ENCODE results near the gene CDCA5.

The CDCA5 gene

GRCh38 chr11:65111159-65111743 is 27.4 kb upstream of the CDCA5 start:
- H3K9ac ChIP-seq (ENCODE audit: insufficient read length) = no peak overlapping the region
- no peaks in the 10 kb centered on the region for H3K9me3 ChIP-seq (ENCODE audit: low read depth, low read length)
- H3K36me3 ChIP-seq (ENCODE audit: insufficient read depth, low read length) = no peaks in the 10 kb centered on the region
- no peak for DNase-seq (ENCODE audit: low read depth, low spot score)
- H3K27ac ChIP-seq = no peak overlapping the region
- H3K4me3 ChIP-seq = peak overlapping the region; percentile 98
- TF ChIP-seq EZH2 (IDR thresholded peaks at IDR 0.05) = no peak
- TF ChIP-seq FOXP2 (optimal IDR thresholded peaks at IDR 0.05; ENCODE audit: control extremely low read depth, extremely low read length, insufficient read depth) = no peak
- no peak for TF ChIP-seq POLR2AphosphoS5 (IDR thresholded peaks at IDR 0.05; ENCODE audit: borderline replicate concordance, low read depth, low read length)

DNA sequence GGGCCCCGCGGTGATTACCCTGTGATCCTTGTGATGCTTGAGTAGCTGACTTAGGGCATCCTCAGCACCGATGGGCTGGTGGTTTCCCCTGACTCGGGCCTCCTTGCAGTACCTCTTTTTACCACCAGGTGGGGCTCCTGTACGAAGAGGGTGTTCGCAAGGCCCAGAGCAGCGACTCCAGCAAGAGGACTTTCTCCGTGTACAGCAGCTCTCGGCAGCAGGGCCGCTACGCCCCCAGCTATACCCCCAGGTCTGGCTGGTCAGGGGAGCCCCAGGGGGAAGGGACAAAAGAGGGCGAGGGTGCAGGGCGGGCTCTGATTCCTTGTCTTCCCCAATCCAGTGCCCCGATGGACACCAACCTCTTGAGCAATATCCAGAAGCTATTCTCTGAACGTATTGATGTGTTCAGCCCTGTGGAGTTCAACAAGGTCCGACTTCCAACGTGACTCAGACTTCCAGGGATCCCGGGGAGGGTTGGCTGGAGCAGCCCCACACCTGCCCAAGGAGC is 26.6 kb upstream of the CDCA5 start:
- peak; percentile 58 for DNase-seq (ENCODE audit: low read depth, low spot score)
- no peaks in the 10 kb centered on the region for H3K36me3 ChIP-seq (ENCODE audit: insufficient read depth, low read length)
- H3K27ac ChIP-seq = no peak overlapping the region
- TF ChIP-seq FOXP2 (optimal IDR thresholded peaks at IDR 0.05; ENCODE audit: control extremely low read depth, extremely low read length, insufficient read depth) = no peak
- TF ChIP-seq POLR2AphosphoS5 (IDR thresholded peaks at IDR 0.05; ENCODE audit: borderline replicate concordance, low read depth, low read length) = peak; percentile 37; the same call in 1 of the 2 replicates
- no peak for TF ChIP-seq EZH2 (IDR thresholded peaks at IDR 0.05)
- no peaks in the 10 kb centered on the region for H3K9me3 ChIP-seq (ENCODE audit: low read depth, low read length)
- H3K9ac ChIP-seq (ENCODE audit: insufficient read length) = no peak overlapping the region
- H3K4me3 ChIP-seq = peak overlapping the region; percentile 37; the same call in 1 of the 2 replicates

DNA sequence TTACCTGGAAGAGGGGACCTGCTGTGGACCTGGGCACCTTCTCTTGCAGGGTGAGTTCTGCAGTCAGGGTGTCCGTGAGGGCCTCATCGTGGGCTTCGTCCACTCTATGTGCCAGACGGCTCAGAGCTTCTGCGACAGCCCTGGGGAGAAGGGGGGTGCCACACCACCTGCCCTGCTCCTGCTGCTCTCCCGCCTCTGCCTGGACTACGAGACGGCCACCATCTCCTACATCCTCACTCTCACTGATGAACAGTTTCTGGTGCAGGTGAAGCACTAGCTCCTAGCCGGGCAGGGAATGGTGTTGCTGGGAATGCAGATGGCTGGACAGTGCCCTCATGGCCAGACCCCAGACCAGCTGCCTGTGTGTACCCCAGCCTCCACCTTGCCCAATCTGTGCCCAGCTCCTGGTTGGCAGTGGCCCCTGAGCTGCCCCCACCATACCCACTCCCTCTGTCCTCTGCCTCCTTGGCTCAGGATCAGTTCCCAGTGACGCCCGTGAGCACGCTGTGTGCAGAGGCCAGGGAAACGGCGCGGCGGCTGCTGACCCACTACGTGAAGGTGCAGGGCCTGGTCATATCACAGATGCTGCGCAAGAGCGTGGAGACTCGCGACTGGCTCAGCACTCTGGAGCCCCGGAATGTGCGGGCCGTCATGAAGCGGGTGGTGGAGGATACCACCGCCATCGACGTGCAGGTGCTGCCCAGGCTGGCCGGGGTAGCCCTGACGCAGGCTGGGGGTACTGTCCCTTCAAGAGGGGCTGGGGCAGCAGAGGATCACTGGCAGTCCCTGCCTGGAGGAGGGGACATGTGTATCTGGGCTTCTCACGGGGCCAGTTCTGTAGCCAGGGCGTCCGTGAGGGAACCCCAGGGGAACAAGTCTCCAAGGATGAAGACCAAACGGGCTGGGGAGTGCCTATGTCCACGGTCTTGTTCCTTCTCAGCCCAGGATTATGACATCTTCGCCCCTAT is 25.7 kb upstream of the CDCA5 start:
- DNase-seq (ENCODE audit: low read depth, low spot score) = no peak
- H3K4me3 ChIP-seq = no peak overlapping the region
- no peak overlapping the region for H3K27ac ChIP-seq
- no peaks in the 10 kb centered on the region for H3K36me3 ChIP-seq (ENCODE audit: insufficient read depth, low read length)
- TF ChIP-seq EZH2 (IDR thresholded peaks at IDR 0.05) = no peak
- no peak for TF ChIP-seq FOXP2 (optimal IDR thresholded peaks at IDR 0.05; ENCODE audit: control extremely low read depth, extremely low read length, insufficient read depth)
- H3K9me3 ChIP-seq (ENCODE audit: low read depth, low read length) = no peaks in the 10 kb centered on the region
- no peak overlapping the region for H3K9ac ChIP-seq (ENCODE audit: insufficient read length)

DNA sequence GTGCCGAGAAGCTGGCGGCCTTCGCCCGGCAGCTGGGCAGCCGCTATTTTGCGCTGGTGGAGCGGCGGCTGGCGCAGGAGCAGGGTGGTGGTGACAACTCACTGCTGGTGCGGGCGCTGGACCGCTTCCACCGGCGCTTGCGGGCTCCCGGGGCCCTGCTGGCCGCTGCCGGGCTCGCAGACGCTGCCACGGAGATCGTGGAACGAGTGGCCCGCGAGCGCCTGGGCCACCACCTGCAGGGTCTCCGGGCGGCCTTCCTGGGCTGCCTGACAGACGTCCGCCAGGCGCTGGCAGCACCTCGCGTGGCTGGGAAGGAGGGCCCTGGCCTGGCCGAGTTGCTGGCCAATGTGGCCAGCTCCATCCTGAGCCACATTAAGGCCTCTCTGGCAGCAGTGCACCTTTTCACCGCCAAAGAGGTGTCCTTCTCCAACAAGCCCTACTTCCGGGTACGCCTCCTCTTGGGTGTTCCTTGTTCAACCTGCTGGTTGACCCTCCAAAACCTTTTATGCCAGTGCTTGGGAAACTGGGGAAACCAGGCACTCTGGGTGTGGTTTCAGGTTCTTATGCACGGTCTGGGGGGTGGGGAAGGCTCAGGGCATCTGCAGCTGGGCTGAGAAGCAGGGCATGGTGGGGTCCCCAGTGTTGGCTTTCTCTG is 24.8 kb upstream of the CDCA5 start:
- no peak overlapping the region for H3K9ac ChIP-seq (ENCODE audit: insufficient read length)
- H3K9me3 ChIP-seq (ENCODE audit: low read depth, low read length) = no peaks in the 10 kb centered on the region
- H3K27ac ChIP-seq = no peak overlapping the region
- TF ChIP-seq EZH2 (IDR thresholded peaks at IDR 0.05) = no peak
- DNase-seq (ENCODE audit: low read depth, low spot score) = no peak
- no peaks in the 10 kb centered on the region for H3K36me3 ChIP-seq (ENCODE audit: insufficient read depth, low read length)
- no peak overlapping the region for H3K4me3 ChIP-seq

GRCh38 chr11:65107751-65108468 is 24.1 kb upstream of the CDCA5 start:
- no peak for DNase-seq (ENCODE audit: low read depth, low spot score)
- no peaks in the 10 kb centered on the region for H3K36me3 ChIP-seq (ENCODE audit: insufficient read depth, low read length)
- no peak overlapping the region for H3K4me3 ChIP-seq
- TF ChIP-seq EZH2 (IDR thresholded peaks at IDR 0.05) (no peak), FOXP2 (optimal IDR thresholded peaks at IDR 0.05; ENCODE audit: control extremely low read depth, extremely low read length, insufficient read depth) (no peak), POLR2AphosphoS5 (IDR thresholded peaks at IDR 0.05; ENCODE audit: borderline replicate concordance, low read depth, low read length) (no peak)
- no peak overlapping the region for H3K9ac ChIP-seq (ENCODE audit: insufficient read length)
- H3K9me3 ChIP-seq (ENCODE audit: low read depth, low read length) = no peaks in the 10 kb centered on the region
- no peak overlapping the region for H3K27ac ChIP-seq

DNA sequence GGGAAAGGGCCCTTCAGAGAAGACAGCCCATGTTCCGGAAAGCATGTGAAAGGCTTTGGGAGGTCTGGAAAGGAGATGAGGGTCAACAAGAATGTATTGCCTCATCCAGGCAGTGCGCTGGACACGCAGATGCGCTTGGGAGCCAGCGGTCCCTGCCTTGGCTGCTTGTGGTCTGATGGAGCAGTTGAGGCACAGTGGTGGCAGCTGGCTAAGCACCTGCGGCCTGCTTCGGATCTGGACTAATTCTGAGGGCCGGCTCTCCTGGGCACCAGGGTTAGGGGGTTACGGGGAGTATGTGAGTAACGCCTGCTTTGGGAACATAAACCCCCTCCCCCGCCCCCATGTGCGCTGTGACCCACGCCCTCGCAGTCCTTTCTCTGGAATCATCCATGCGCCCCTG is 23.2 kb upstream of the CDCA5 start:
- Histone ChIP-seq H3K9ac (ENCODE audit: insufficient read length) (no peak overlapping the region), H3K36me3 (ENCODE audit: insufficient read depth, low read length) (no peaks in the 10 kb centered on the region), H3K9me3 (ENCODE audit: low read depth, low read length) (no peaks in the 10 kb centered on the region)

GRCh38 chr11:65104628-65105027 is 20.8 kb upstream of the CDCA5 start:
- no peaks in the 10 kb centered on the region for H3K36me3 ChIP-seq (ENCODE audit: insufficient read depth, low read length)

More for the DNA sequence above, 23.2 kb upstream of the CDCA5 start:
- H3K27ac ChIP-seq = no peak overlapping the region
- TF ChIP-seq FOXP2 (optimal IDR thresholded peaks at IDR 0.05; ENCODE audit: control extremely low read depth, extremely low read length, insufficient read depth) (no peak), POLR2AphosphoS5 (IDR thresholded peaks at IDR 0.05; ENCODE audit: borderline replicate concordance, low read depth, low read length) (no peak), EZH2 (IDR thresholded peaks at IDR 0.05) (no peak)
- DNase-seq (ENCODE audit: low read depth, low spot score) = no peak
- H3K4me3 ChIP-seq = no peak overlapping the region

GRCh38 chr11:65103476-65103875 is 19.6 kb upstream of the CDCA5 start:
- H3K4me3 ChIP-seq = no peak overlapping the region
- no peak overlapping the region for H3K9ac ChIP-seq (ENCODE audit: insufficient read length)
- TF ChIP-seq FOXP2 (optimal IDR thresholded peaks at IDR 0.05; ENCODE audit: control extremely low read depth, extremely low read length, insufficient read depth) = no peak
- TF ChIP-seq POLR2AphosphoS5 (IDR thresholded peaks at IDR 0.05; ENCODE audit: borderline replicate concordance, low read depth, low read length) = no peak
- no peak for TF ChIP-seq EZH2 (IDR thresholded peaks at IDR 0.05)
- H3K36me3 ChIP-seq (ENCODE audit: insufficient read depth, low read length) = no peaks in the 10 kb centered on the region
- H3K27ac ChIP-seq = no peak overlapping the region
- H3K9me3 ChIP-seq (ENCODE audit: low read depth, low read length) = no peaks in the 10 kb centered on the region
- DNase-seq (ENCODE audit: low read depth, low spot score) = no peak

More at GRCh38 chr11:65104628-65105027, 20.8 kb upstream of the CDCA5 start:
- Histone ChIP-seq H3K9me3 (ENCODE audit: low read depth, low read length) (no peaks in the 10 kb centered on the region), H3K27ac (no peak overlapping the region), H3K4me3 (no peak overlapping the region), H3K9ac (ENCODE audit: insufficient read length) (peak overlapping the region; percentile 47)
- TF ChIP-seq EZH2 (IDR thresholded peaks at IDR 0.05) = no peak
- TF ChIP-seq POLR2AphosphoS5 (IDR thresholded peaks at IDR 0.05; ENCODE audit: borderline replicate concordance, low read depth, low read length) = no peak
- no peak for TF ChIP-seq FOXP2 (optimal IDR thresholded peaks at IDR 0.05; ENCODE audit: control extremely low read depth, extremely low read length, insufficient read depth)
- no peak for DNase-seq (ENCODE audit: low read depth, low spot score)
